T-helper 22 cell (primary cell): ENCODE results near the gene SLC25A19.
"Not testable (repeated sequence)": the region's sequence is repeated elsewhere in the genome, so short reads cannot be mapped to it uniquely, and the experiment has no call there.

Experiments
- DNase-seq: peaks from one replicate; pipeline ENCODE4 v3.0.0-alpha.2; 2020; ENCODE audit warnings: low read depth

Gene SLC25A19

GRCh38 chr17:75267411-75268232, 21.6 kb downstream of the SLC25A19 start:
- DNase-seq = no peak

DNA sequence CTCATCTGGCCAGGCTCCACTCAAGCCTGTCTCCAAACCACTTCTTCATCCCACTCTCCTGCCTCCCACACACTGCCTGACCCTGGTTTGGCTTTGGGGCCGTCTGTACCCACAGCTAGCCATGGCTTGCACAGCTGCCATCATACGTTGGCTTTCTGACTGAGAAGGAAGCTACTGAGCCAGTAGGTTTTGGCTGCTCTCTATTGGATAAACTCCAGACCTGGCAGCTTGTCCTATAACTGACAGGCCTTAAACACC, 22.2 kb downstream of the SLC25A19 start:
- DNase-seq = no peak

GRCh38 chr17:75266316-75267152, 22.7 kb downstream of the SLC25A19 start:
- no peak for DNase-seq

DNA sequence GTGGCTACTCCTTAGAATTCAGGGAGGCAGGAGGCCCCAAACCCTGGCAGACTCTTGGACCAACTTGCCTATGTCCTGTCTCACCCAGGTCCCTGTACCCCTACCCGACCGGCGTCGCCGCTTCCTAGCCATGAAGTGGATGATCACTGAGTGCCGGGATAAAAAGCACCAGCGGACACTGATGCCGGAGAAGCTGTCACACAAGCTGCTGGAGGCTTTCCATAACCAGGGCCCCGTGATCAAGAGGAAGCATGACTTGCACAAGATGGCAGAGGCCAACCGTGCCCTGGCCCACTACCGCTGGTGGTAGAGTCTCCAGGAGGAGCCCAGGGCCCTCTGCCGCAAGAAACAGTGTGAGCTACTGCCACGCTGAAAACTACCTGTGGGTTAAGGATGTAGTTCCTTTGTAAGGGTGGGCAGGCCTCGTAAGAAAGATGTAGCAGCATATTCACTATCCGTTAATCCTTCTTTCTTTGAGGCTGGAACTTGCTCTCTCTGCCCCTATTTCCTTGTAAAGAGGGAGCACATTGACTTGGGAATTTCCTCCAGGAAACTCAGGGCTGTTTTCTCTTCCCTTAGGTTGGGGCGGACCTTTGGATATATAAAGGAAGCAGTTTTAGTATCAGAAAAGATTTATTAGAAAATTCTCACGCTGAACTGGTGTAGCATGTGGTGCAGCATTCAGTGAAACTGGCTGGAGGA, 23.5 kb downstream of the SLC25A19 start:
- no peak for DNase-seq

- no peak for DNase-seq
Measured at GRCh38 chr17:75263055-75263454, 26.2 kb downstream of the SLC25A19 start.

DNA sequence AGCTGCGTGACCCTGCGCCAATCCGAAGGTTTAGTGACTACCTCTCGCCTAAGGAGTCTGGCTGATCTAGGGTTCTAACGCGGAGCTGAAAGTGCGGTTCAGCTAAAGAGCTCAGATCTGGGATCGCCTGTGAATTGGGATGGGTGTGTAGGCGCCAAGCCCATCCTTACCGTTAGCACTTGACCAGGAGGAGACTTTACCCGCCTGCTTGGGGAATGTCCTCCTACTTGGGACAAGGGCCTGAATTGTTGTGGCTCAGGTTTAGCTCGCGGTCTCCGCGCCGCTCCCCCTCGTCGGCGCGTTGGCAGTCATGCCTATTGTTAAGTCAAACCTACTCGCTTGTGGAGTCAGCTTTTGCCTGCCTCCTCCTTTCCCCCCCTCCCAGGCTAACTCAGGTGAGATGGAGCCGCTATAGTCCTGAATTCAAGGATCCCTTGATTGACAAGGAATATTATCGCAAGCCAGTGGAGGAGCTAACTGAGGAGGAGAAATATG, 27.1 kb downstream of the SLC25A19 start:
- DNase-seq = no peak

- DNase-seq = peak; percentile 90
Measured at GRCh38 chr17:75261336-75262111, 27.7 kb downstream of the SLC25A19 start, which contains the start of the genes GGA3 and MRPS7. GGA3 (minus strand) TSS chr17:75261606; CDS start chr17:75261587, 19 bp downstream. MRPS7 (plus strand) TSS chr17:75261879; CDS start chr17:75261901, 22 bp downstream.

DNA sequence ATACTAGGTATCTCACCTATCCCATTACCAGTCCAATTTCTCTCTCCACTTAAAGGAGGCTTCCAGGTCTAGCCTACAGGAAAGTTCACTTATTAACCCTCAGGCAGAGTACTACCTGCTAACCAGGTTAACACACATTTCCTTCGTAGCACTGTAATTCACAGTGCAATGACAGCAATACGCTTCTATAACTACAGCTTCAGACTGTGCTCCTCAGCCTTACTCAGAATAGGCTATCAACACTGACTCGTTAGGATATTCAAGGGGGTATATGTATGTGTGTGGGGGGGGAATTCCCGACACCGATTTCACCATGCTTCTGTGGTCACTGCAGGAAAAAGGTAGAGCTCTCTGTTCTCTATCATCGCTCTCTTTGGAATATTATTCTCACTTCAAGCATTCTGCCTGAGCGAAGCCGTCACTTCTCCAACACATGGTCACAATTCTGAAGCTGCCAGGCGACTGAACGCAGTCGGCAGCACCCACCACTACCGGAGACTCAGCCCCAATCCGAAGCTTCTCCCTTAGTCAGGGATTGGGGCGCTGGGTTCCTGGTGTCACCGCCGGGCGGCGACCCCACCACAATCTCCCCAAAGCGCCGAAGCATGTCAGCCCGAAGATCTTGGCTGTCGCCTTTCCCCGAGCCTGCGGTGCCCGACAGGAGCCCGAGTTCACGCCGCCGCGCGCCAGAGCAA, 28.4 kb downstream of the SLC25A19 start:
- DNase-seq = peak; percentile 38

GRCh38 chr17:75257228-75257627, 32.0 kb downstream of the SLC25A19 start:
- not testable (repeated sequence) for DNase-seq

DNA sequence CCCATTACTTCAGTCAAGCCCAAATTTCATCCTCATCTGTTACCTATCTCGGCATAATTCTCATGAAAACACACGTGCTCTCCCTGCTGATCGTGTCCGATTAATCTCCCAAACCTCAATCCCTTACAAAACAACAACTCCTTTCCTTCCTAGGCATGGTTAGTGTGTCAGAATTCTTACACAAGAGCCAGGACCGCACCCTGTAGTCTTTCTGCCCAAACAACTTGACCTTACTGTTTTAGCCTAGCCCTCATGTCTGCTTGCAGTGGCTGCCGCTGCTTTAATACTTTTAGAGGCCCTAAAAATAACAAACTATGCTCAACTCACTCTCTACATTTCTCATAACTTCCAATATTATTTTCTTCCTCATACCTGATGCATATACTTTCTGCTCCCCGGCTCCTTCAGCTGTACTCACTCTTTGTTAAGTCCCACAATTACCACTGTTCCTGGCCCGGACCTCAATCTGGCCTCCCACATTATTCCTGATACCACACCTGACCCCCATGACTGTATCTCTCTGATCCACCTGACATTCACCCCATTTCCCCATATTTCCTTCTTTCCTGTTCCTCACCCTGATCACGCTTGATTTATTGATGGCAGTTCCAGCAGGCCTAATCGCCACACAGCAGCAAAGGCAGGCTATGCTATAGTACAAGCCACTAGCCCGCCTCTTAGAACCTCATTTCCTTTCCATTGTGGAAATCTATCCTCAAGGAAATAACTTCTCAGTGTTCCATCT, 33.1 kb downstream of the SLC25A19 start:
- not testable (repeated sequence) for DNase-seq

- no peak for DNase-seq
Measured at GRCh38 chr17:75252039-75252816, 37.0 kb downstream of the SLC25A19 start.

- DNase-seq = peak; percentile 41
Measured at GRCh38 chr17:75250009-75250471, 39.2 kb downstream of the SLC25A19 start.

DNA sequence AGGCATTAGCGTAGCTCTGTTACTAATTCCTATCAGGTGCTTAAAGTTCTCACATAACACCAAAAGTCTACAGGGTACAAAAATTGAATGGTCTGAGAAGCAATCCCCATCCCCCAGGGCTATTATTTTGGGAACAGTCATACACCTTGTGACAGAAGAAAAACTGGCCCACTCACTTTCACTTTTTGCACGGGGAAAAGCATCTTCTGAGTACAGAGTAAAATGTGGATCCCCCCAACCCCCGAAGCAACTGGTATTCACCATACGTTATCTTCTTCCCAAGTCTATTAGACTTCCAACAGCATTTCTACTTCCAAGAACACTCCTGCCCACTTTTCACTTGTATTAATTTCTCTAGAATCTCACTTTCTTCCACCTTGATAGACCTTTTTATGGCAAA, 39.7 kb downstream of the SLC25A19 start:
- DNase-seq = no peak

DNA sequence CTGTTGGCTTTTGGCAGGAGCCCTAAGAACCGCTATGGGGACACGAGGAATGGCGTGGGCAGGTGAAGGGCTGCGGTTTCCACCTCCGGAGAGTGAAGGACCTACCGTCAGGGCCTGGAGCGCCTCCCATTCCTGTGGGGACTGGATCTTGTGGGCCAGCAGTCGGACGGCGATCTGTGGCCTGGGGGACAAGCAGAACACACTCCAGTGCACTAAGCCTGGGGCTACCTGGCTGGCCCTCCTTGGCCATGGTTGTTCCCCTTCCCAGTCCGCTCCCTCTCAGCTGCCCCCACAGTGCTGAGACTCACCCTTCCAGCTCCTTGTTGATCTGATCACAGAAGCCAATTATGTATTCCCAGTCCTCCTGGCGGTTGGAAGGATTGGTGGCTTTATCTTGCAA, 42.8 kb downstream of the SLC25A19 start:
- DNase-seq = no peak

DNA sequence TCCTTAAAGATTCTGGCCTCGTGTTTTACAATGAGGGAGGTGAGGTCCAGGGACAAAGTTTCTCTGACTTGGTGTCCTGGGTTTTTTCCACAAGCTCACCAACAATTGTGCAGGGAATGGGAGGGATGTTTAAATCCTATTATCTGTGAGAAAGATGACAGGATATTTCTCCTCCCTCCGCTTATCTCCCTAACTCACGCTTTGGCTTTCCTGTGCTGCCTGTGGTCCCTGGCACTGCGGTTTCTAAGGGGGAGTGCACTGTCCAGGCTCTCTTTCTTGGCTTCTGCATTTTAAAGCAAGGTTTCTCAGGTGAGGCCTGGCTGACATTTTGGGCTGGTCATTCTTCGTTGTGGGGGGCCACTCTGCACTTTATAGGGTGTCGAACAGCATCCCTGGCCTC, 44.2 kb downstream of the SLC25A19 start:
- DNase-seq = no peak

GRCh38 chr17:75244133-75244866, 44.9 kb downstream of the SLC25A19 start:
- DNase-seq = no peak

DNA sequence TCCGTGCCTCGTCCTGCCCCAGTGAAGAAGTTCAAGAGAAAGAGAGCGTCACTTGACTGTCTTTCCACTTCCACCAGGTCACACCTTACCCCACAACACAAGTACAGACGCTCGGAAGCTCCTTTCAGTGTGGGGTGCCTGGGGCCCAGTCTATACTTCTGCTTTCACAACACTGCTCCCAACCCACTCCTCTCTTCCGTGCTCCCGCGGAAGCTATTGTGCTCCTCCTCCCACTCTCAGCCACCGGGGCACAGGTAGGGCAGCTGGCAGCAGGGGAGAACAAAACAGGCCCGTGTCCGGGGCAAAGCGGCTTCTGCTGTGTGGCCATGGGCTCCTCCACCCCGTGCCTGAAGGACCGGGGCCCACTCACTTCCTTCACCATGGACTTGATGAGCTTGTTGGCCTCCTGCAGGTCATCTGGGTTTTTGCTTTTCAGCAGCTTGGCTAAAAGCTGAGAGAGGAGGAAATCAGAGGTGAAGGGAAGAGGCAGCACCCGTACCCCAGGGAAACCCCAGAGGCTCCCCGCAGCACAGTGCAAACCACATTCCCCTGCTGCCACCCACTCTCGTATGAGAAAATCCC, 46.7 kb downstream of the SLC25A19 start:
- DNase-seq = peak; percentile 29

DNA sequence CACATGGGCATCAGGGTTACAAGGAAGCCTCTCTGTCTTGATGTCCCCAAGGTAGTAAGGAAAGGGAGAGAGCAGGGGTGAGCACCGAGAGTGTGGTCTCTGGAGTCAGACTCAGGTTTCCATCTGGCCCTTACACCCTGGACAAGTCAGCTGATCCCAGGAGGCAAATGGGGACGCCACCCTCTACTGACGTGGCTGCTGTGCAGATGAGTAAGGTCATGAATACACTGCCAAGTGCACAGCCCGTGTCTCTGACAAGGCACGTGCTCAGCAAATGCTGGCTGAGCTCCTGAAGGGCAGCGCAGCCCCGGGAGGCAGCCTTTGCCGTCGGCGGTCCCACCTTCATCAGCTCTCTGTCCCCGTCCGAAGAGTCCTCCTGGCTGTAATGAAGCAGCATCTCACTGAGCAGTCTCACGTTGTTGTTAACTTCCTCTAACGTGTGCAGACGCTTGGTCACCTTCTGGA, 47.2 kb downstream of the SLC25A19 start:
- DNase-seq = no peak
